ENCODE measurements around the gene GOSR1.
"Not testable (repeated sequence)": the region's sequence is repeated elsewhere in the genome, so short reads cannot be mapped to it uniquely, and the experiment has no call there.

Gene GOSR1

DNA sequence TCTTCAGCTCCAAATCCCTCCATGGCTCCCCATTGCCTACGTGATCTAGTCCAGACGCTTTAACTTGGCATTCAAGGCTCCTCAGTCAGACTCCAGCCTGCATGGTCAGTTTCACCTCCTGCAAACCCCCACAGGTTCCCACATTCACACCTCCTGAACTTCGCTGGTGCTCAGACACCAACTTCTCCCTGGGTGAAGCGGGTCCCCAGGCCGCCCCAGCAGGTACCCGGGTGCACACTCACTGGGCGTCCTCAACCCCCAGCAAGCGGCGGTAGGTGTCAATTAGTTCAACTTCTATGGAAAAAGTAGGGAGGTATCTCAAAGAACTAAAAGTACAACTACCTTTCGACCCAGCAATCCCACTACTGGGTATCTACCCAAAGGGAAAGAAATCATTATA, 97.6 kb downstream of the GOSR1 start:
- not testable (repeated sequence) for DNase-seq (ENCODE audit: low read depth in 1 of 2, low spot score in 1 of 2)

DNA sequence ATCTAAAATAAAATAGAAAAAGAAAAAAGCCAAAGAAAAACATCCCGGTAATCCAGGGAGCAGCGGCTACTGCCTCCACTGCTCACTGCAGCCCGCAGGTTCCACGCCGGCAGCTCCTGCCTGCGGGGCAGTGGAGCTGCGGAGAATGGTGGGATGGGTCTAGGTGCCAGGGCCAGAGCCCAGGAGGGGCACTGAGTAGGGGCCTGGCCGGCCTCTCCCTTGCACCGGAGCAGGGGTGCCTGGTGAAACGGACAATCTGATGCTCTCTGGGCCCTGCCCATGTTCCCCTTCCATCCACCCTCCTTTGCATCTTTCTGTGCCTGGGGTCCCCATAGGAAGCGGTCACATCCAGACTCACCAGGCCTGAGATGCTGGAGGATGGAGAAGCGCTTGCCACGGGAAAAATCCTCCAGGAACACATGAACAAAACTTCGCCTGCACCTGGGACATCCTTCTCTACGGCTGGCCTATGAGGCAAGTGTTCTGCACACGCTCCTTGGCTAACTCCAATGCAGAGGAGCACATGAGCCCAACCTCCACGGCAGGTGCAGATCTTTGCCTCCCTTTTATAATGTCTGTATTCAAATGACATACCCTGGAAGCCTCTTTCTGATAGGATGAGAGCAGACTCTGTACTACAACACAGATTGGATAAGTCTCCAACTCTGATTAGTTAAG, 98.6 kb downstream of the GOSR1 start:
- DNase-seq (ENCODE audit: low read depth in 1 of 2, low spot score in 1 of 2) = not testable (repeated sequence)

DNA sequence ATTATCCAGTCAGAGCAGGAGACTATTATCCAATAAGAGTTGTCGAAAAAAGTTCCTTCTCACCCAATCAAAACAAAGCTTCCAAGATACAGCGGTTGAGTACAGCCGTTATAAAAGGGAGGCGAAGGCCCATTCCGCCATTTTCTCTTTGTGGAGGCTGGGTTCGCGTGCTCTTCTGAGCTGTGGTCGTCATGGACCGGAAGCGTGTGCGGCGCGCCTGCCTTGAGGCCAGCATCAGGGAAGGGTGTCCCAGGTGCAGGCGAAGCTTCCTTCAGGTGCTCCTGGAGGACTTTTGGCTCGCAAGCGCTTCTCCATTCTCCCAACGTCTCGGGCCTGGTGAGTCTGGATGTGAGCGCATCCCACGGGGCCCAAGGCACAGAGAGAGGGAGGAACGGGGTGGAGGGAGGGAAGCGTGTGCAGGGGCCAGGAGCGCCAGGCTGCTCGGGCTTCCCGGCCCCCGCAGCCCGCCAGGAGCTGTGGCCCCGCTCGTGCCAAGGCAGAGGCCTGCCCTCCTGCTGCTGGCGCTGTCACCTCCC, 99.2 kb downstream of the GOSR1 start:
- no peak for DNase-seq (ENCODE audit: low read depth in 1 of 2, low spot score in 1 of 2)

Measured in stimulated activated CD4-positive, alpha-beta T cell treated with anti-CD3 and anti-CD28 coated beads, Interleukin-15, amount 100 ng/mL, for 1 hour (primary cell).